Dermis blood vessel endothelial cell (primary cell): Measurements from ENCODE around the gene LTBR. TPM values are rescaled to one million over a fixed set of nuclear protein-coding genes. Genes with fewer than 3 reads are reported as not detected.
A peak's percentile ranks its signal among the peaks of the same experiment; 100 is the strongest.

ENCODE experiments used
- DNase-seq: peaks from one replicate; pipeline ENCODE4 v3.0.0; 2010
- total RNA-seq: library from RNA; depleted of rRNA; stranded (reverse); fragments of >200 nt; gene quantifications from 2 replicates; pipeline ENCODE4 v1.2.3, GENCODE V29; 2014

Gene LTBR
- total RNA-seq, 1 donor from 2014 or later: 74.0 TPM

DNA sequence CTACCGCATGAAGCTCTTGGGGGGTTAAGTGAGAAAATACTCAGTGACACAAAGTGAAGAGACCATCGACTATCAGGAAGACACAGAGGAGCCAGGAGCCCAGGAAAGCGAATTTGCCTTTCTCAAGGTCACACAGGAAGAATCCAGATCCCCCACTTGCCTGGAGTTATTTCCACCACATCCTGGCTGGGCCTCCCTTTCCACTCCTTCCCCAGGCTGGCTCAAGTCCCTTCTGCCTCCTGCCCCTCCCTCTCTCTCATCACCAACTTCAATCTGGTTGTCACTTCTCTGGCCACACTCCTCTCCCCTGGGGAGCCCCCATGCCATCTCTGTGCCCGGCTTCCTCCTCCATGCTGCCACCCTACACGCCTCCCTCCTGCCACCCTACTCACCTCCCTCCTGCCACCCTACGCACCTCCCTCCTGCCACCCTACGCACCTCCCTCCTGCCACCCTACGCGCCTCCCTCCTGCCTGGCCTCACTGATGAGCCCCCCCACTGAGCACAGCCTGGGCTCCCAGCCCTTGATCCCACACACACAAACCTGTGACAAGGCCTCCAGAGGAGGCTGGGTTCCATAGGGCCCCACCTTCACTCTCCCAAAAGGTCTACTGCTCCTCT, 14.9 kb upstream of the LTBR start:
- DNase-seq: no peak

GRCh38 chr12:6369916-6370575, 13.9 kb upstream of the LTBR start:
- no peak for DNase-seq

DNA sequence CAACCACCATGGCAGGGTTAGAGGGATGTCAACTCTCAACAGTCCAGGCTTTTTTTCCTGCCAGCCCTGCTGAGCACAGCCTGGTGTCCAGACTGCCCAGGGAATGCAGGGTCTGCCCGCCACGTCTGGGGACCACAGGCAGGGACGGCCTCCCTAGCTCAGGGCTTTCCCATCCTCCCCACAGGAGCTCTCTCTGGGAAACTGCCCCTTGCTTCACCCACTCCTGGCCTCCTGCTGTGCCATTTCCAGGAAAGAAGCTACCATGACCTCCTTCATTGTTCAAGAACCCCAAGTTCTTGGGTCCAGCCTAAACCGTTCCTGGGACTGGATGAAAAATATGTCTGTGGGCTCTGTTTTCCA, 13.4 kb upstream of the LTBR start:
- no peak for DNase-seq

DNA sequence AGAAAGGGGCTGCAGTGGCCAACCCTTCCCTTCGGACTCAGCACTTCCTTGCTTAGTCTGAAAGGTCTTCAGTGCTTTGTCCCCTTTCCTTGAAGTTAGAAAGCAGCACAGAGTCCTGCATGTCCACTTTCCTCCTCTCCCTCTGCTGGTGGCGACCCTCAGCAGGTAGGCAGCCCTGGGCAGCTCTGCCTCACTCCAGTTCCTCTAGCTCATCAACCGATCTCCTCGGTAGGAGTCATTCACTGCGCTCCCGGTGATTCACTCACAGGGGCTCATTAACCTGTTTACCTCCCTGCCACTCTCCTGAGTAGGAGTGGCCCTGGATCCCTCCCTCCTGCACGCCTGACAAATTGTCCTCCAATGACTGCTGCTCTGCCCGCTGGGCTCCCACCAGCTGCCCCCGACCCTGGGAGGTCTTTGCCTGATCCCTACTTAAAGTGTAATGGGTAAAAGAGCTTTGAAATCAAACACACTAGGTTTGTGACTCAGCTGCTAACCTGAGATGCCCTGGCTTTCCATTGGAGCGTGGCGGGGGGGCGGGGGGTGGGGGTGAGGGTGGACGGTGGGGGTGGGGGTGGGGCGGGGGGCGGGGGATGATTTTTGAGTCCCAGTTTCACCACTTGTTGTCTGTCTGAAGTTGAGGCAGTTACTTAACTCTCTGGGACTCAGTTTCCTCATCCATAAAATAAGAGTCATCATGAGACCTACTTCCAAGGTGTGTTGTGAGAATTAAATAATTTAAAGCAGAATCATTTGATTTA, 12.8 kb upstream of the LTBR start:
- DNase-seq: peak; percentile 45

- peak; percentile 39 for DNase-seq
These were observed 11.5 kb upstream of the LTBR start for GRCh38 chr12:6372403-6373003.

DNA sequence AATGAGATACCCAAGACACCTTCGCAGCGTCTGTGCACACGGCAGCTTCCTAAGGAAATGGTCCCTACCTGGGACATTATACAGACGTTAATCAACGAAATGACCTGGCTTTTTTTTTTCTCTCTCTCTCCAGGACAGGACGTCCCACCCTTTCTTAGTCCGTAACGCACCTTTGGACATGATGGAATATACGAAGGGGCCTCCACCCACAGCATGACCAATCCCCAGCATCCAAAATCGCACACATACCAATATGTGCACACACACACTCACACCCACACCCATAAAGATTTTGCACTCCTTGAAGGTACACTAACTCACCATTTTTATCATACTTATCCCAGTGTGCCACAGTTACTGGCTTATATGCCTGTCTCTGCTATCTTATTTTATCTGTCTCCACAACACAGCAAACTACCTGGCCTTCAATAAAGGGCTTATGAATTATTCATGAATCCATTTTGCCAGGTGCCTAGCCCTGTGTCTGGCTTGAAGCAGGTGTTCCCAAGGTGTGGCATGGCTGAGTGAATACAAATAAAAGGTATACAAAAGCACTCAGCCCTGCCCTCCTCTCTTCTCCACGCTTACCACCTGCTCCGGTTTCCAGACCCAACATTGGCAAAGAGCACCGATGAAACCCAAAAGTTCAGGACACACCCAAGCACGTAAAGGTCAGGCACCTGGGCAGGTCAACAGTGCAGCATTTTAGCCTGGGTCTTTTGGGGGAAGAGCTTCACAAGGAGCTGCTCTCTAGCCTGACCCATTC, 10.8 kb upstream of the LTBR start:
- no peak for DNase-seq

DNA sequence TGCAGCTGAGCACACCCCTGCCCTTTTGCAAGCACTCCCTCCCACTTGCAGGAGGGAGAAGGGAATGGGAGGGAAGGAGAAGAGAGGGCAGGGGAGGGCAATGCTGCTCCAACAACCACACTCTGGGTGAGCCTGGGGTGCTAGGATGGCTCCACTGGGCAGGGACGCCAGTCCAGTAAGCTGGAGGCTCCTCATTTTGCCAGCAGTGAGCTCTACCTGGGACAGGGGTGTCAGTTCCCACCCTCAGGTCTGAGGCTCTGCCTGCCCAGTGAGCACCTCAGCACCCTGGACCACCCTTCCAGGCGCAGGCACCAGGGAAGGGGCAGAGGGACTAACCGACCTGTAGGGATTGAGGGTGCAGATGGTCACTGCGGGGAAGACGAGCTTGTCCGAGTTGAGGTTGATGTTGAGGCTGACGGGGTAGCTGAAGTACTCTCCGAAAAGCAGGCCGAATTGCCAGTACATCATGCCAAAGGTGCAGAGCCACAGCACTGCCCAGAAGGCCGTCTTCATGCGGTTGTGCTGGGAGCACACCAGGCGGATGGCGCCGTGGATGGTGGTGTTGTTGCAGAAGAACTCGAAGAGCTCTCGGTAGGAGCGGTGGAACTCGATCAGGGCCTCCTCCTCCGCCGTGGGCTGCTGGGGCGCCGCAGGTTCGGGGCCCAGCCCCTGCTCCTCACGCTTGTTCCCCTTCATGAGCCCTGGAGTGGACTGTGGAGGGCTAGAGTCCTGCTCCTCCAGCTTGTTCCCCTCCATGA, 9.8 kb upstream of the LTBR start:
- no peak for DNase-seq

GRCh38 chr12:6374786-6375160, 9.2 kb upstream of the LTBR start:
- DNase-seq: no peak

GRCh38 chr12:6375269-6376078, 8.5 kb upstream of the LTBR start, which contains the start of gene SCNN1A:
Gene SCNN1A, minus strand, starts transcription at chr12:6375563. Its CDS starts 780 bp downstream, at chr12:6374783.
- DNase-seq: no peak

DNA sequence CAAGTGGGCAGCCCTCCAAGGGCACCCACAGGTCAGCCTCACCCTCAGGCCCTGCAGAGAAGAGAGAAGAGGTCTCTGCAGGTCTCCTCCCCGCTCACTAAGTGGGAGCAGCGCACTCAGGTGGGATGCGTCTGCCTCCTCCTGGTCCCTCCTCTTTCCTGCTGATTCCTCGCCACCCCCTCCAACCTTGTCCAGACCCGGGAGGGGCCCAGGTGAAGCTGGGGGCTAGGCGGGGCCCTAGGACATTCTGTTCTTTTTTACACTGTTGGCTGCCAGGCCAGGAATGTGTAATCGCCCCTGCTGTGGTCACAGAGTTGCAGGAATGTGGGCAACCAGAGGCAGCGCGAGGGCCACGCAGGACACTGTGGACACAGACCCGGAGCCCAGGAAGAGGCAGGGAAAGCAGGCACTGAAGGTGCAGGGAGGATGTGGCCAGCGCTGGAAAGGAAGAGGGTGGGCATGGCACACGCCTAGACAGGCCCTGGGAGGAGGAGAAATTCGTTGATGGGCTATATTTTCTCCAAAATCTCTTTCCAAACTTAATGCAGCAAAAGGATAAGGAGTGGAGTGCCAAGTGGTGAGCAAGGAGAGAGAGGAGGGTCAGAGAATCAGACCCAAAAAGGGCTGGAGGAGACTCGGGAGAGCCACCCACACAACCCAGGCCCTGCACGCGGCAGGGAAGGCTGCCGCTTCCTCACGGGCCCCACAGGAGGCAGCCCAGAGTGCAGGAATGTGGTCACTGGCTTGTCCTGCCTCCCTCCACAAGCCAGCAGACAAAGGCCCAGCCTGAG, 7.7 kb upstream of the LTBR start:
- peak; percentile 69 for DNase-seq

DNA sequence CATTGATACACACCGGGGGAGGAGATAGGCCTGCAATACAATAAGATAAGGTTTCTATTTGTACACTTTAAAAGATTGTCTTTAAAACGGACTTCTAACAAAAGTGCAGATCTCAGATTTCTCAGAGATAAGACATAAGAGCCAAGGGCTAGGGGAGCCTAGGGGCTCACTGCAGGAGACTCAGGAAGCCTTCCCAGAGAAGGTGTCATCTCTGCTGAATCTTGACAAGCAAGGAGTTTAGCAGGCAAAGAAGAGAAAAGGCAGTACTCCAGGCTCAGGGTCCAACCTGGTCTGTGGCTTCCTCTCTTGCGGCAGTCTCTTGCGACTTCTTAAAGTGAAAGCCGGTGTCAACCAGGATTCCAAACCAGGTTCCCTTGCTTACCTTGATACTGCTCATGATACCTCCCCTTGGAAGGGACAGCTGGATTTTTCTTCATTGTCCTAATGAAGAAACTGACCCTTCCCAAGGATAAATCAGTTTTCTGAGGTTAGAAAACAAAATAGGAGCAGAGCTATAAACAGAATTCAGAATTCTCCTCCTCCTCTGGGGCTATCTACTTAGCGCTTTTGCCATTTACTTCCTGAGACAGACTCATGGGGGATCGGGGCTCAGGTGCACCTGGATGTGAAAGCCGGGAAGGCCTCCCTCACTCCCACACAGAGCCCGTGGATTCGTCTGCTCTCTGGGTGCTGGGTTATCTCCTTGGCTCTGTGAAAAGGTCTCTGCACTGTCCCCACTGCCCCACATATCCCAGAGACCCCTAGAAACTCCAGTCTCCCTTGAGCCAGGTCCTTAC, 6.9 kb upstream of the LTBR start:
- DNase-seq: no peak

DNA sequence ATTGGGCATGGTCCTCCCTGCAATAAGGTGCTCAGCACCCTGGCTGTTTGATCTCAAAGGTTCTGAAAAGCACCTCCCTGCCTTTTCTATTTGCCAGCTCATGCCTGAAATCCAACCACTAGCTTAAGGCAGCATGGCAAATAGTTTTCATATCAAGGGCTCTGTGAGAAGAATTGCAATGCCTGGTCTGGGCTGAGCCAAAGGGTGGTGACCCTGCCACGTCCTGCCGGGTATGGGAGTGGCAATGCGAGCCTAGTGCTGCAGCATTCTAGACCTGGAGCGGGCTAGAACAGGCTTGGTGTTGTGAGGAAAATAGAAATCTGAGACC, 6.3 kb upstream of the LTBR start:
- DNase-seq: no peak

DNA sequence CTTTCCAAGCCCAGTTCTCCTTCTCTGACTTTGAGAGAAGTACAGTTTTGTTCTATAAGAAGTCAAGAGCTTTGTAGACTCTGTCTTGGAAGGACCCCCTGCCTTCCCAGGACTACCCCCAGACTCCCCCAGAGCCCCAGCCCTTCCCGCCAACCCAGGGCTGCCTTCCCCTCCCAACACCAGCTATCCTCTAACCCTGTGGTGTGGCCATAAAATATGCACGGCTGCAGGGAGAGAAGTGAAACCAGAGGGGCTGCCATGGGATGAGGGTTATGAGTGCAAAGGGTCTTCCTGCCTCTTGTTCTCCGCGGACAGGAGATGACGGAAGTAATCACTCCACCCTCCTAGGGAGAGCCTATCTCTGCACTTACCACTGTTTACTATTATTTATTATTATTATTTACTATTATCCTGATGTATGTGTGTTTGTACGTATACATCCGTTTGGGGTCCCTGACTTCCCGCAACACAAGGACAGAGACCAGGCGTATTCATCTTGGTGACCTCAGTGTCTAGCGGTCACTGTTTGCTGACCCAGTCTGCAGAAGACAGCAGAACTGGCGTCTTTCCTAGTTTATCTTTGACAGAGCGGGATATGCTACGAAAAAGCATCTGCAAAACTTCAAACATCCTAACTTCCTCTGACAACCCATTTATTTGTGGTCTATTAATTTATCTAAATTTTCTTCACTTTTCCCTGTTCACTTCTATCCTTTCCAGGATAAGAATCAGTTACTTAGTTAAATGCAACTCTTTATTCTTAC, 5.1 kb upstream of the LTBR start:
- DNase-seq: no peak

- no peak for DNase-seq
These were observed 3.5 kb upstream of the LTBR start for GRCh38 chr12:6380141-6381121.

DNA sequence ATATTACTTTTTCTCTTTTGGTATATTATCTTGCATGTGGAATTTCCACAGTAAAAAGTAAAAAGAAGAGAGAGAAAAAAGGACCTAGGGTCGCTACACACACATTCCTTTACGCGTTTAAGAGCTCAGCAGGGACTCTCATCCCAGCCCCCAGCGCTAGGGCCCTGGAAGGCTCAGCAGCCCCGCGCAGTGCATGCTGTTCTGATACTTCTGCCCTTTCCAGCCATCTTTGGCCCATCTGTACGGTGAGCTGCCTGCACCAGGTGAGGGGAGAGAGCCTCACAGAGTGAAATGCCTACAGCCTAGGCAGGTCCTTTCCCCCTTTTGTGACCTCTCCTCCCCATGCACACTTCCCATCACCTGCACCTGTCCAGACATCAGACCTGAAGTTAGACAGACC, 1.6 kb upstream of the LTBR start:
- no peak for DNase-seq

GRCh38 chr12:6382982-6383381, 980 bp upstream of the LTBR start:
- DNase-seq: no peak
